ENCODE measurements around the gene CLSTN2.

CLSTN2 gene

GRCh38 chr3:140341817-140342403 lies 406.9 kb downstream of the CLSTN2 start:
- DNase-seq (ENCODE audit: low read depth): no peak

DNA sequence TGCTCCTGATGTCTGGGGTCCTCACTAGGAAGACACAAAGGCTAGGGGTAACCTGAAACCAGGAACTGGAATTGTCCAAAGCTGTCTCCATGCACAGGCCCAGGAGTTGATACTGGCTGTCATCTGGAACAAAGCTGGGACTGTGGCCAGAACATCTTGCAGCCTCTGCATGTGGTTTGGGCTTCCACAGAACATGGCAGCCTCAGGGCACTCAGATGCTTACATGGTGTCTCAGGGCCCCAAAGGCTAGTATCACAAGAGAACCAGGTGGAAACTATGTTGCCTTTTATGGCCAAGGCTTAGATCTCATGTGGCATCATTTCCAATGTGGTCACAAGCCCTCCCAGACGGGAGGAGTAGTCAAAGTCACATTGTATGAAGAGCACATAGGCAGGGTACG lies 407.7 kb downstream of the CLSTN2 start:
- DNase-seq (ENCODE audit: low read depth): no peak

DNA sequence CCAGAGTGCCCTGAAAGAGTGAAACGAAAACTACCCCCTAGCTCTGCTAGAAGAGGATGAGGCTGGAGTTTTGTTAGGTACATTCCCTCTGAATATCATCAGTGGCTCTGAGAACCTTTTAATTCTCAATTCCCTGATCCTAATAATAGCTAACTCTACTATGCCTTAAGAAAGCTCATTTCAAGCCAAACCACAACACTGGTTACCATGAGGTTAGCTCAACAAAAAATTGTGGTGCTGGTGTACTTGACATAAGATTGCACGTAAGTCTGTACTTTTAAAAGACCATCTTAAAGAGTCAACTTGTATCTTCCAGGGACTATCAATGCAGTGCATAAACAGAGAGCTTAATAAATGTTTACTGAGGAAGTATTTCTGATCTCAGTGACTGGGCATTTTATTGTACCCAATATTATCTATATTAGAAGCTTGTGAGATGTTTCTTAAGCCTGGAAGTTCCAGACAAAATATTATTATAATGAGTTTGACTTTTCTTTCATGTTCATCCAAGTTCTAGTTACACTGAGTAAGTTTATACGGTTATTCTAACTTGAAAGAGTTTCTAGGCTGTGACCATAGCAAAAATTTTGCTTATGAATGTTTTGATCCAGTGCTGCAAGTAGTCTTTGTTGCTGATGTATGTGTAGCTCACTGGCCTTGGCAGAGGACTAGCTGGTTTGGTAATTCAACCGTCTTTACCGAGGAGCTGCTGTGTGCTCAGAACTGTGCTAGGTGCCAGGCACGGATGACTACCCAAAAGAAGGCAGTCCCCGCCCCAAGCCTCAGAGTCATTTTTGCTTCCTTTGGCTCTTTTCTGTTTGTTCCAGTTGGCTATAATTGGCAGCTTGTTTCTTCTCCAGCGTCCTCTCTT lies 408.5 kb downstream of the CLSTN2 start:
- DNase-seq (ENCODE audit: low read depth): no peak

GRCh38 chr3:140344082-140344454 lies 409.1 kb downstream of the CLSTN2 start:
- no peak for DNase-seq (ENCODE audit: low read depth)

DNA sequence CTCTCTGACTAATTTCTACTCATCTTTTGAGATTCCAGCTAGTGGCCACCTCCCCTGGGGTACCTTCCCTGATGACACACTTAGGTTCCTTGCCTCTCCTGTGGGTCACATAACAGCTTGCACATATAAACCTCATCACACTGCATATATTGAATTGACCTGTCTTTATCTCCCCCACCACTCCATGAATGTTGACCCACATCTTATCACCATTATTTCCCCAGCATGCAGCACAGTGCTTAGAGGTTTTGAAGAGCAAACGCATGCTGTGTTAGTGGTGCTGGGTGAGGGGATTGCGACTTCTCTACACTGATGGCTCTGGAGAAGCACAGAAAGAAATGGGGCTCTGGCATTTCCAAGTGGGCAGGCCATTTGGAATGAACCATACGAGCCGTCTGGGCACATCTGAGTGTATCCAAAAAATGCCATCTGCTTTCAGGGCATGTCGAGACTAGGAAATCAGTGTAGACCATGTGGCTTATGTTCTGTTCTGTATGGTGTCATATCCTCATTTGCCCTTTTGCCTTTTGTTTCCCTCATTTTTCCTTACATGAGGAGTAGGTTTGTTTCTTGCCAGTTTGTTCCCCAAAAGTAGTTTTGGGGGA lies 409.7 kb downstream of the CLSTN2 start:
- DNase-seq (ENCODE audit: low read depth): no peak

GRCh38 chr3:140347151-140347550 lies 412.2 kb downstream of the CLSTN2 start:
- no peak for DNase-seq (ENCODE audit: low read depth)

GRCh38 chr3:140349938-140350337 lies 415.0 kb downstream of the CLSTN2 start:
- DNase-seq (ENCODE audit: low read depth): no peak

GRCh38 chr3:140351466-140351865 lies 416.5 kb downstream of the CLSTN2 start:
- DNase-seq (ENCODE audit: low read depth): no peak

- no peak for DNase-seq (ENCODE audit: low read depth)
These were observed 420.5 kb downstream of the CLSTN2 start for GRCh38 chr3:140355481-140355880.

DNA sequence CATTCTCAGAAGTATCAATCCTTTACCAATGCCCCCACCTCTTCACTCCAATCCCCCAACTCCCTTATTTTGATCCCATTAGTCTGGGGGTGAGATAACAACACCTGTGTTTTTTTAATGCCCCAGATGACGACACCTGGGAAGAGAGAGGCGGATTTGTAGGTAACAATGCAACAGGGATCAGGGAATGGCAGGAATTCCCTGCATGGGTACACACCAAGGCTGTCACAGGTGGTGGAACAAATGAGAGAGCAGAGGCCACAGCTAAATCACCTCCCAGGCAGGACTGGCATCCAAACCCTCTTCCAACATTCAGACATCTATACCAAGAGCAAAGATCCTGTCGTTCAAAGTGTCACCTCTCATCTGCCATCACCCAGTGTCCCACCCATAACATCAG lies 423.7 kb downstream of the CLSTN2 start:
- DNase-seq (ENCODE audit: low read depth): no peak

DNA sequence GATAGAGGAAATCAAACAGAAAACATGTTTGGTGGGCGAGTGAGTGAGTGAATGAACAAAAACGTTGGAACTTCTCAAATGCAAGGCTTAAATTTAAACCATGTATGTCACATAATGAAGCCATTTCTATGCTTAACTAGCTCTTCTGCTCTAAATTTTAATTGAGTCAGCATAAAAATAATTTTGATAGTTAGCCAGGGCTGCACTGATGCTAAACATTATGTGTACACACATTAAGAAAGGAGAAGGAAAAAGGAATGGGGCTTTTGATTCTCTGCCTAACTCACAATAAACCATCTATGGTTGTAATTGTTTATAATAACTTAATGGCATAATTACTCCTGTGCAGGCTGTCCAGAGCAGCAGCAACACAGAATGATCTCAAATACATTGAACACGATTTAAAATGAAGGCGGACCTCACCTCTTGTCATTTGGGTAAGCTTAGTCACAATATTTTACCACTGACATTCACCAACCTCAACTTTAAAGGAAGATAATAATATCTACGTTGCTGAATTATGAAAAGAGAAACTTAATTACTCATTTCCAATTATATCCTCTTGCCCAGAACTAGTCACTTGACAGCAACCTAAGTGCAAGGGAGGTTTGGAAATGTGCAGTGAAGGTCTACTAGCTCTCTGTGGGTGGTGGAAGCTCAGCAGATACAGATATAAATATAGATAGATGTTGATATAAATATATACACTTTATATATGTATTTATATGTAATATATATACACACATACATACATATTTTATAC lies 424.4 kb downstream of the CLSTN2 start:
- no peak for DNase-seq (ENCODE audit: low read depth)

- no peak for DNase-seq (ENCODE audit: low read depth)
These were observed 425.3 kb downstream of the CLSTN2 start for GRCh38 chr3:140360332-140360731.

DNA sequence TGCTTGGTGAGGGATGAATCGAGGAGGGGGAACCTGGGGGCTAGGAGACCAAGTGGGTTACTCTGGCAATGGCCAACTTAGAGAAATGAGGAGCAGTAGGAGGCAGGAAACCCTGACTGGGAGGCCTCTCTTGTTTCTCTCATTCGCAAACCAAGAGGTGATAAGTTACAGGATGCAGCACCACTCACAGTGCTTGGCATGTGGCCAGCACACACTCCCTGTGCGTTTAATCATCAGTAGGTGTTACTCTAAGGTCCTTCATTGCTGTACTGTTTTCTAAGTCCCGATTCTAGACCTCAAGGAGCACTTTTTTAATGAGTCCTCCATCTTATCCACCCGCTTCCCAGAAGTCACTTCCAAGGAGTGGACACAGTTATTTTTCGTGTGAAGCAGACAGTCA lies 428.8 kb downstream of the CLSTN2 start:
- DNase-seq (ENCODE audit: low read depth): no peak

DNA sequence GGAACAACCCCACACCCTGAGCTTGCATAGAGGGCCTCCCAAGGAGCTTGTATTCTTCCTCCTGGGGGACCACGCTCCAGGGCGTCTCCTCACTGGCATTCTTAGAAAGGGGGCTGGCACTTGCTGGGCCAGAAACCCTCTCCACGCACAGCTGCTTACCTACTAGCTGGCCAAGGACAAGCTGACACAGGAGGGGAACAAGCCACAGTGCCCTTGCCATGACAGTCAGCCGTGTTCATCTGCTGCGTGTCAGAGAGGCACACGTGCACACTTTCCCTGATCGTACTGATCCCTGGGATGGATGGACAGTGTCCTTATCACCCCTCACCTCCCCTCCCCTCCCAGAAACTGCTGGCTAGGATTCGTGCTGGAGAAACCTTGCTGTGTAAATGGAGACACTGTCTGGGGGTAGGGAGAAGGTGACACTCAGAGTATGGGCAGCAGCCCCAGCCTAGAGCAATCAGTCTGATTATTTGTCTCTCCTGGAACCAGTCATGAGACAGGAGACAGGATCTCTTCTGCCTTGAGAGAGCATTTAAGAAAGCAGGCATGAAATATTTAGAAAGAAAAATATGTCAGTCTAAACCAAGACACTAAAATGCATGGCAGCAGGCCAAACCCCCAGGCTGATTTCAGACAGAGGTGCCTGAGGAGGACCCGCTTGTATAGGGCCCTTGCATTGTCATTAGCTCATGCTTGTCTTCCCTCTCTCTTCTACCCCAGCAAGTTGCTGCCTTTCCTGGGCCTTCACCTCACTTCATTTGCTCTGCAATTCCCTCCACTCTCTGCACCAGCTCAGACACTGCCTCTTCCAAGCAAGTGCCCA lies 431.1 kb downstream of the CLSTN2 start:
- no peak for DNase-seq (ENCODE audit: low read depth)

- no peak for DNase-seq (ENCODE audit: low read depth)
These were observed 433.3 kb downstream of the CLSTN2 start for GRCh38 chr3:140368223-140368811.

DNA sequence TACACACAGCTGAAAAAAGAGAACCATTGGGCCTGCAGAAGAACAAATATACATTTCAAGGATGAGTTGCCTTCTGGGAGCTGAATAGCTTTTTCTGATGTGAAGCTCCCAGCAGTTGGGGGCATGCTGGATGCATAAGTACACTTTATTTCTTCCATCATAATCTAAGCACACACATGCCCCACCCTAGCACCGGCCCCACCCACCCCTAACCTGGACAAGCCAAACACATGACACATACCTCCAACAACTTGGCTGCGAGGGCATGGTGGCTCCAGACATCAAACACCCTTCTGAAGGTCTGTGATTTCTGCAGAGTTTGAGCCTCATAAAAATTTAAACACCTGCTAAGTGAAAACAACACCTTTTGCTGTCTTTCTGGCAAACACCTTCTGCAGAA lies 435.7 kb downstream of the CLSTN2 start:
- no peak for DNase-seq (ENCODE audit: low read depth)

DNA sequence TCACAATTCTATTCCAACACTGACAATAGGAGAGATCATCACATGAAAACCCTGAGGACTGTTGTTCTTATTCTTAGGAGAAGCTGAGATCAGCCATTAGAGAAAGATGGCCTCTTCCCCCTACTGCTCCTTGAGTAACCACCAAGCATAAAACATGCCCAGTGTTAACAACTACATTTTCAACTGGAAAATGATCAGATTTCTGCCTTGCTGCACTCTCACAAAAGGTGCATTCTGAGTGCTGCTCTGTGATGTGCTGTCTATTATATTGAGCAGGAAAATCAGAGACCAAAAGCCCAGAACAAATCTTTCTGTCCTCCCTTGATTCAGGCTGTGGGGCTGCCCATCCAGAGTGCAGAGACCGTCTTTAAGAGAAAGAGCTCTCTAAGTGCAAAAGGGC lies 438.2 kb downstream of the CLSTN2 start:
- DNase-seq (ENCODE audit: low read depth): no peak

- no peak for DNase-seq (ENCODE audit: low read depth)
These were observed 440.0 kb downstream of the CLSTN2 start for GRCh38 chr3:140375002-140375401.

GRCh38 chr3:140376136-140376889 lies 441.3 kb downstream of the CLSTN2 start:
- no peak for DNase-seq (ENCODE audit: low read depth)

- no peak for DNase-seq (ENCODE audit: low read depth)
These were observed 442.7 kb downstream of the CLSTN2 start for GRCh38 chr3:140377644-140378043.
